ENCODE data around the gene PSMB8.
A peak's percentile ranks its signal among the peaks of the same experiment; 100 is the strongest.

PSMB8 gene

GRCh38 chr6:32803416-32803815 is 40.4 kb downstream of the PSMB8 start:
- Histone ChIP-seq H3K36me3 (ENCODE audit: control insufficient read depth, insufficient read depth, low read length) (no peaks in the 10 kb centered on the region), H3K4me1 (ENCODE audit: control insufficient read depth, insufficient read depth, low read length, poor library complexity, severe bottlenecking) (no peaks in the 10 kb centered on the region), H3K27ac (ENCODE audit: insufficient read depth, low read length, poor library complexity, severe bottlenecking) (no peak overlapping the region), H3K4me3 (ENCODE audit: insufficient read depth, low read depth, low read length, poor library complexity, severe bottlenecking) (no peak overlapping the region), H3K27me3 (replicated peaks; ENCODE audit: control insufficient read depth, insufficient read depth, low read length, poor library complexity, severe bottlenecking) (peaks cover 5% of the 10 kb centered on the region), H3K9me3 (ENCODE audit: control insufficient read depth, low read length) (no peaks in the 10 kb centered on the region)
- no peak for DNase-seq

GRCh38 chr6:32799740-32800139 is 44.1 kb downstream of the PSMB8 start:
- no peak overlapping the region for H3K4me3 ChIP-seq (ENCODE audit: insufficient read depth, low read depth, low read length, poor library complexity, severe bottlenecking)
- no peaks in the 10 kb centered on the region for H3K9me3 ChIP-seq (ENCODE audit: control insufficient read depth, low read length)
- H3K4me1 ChIP-seq (ENCODE audit: control insufficient read depth, insufficient read depth, low read length, poor library complexity, severe bottlenecking), result no peaks in the 10 kb centered on the region
- H3K27me3 ChIP-seq (replicated peaks; ENCODE audit: control insufficient read depth, insufficient read depth, low read length, poor library complexity, severe bottlenecking), result peaks cover 5% of the 10 kb centered on the region
- H3K36me3 ChIP-seq (ENCODE audit: control insufficient read depth, insufficient read depth, low read length), result no peaks in the 10 kb centered on the region
- no peak overlapping the region for H3K27ac ChIP-seq (ENCODE audit: insufficient read depth, low read length, poor library complexity, severe bottlenecking)
- no peak for DNase-seq

GRCh38 chr6:32799168-32799567 is 44.7 kb downstream of the PSMB8 start:
- H3K36me3 ChIP-seq (ENCODE audit: control insufficient read depth, insufficient read depth, low read length), result no peaks in the 10 kb centered on the region
- no peaks in the 10 kb centered on the region for H3K9me3 ChIP-seq (ENCODE audit: control insufficient read depth, low read length)
- H3K4me3 ChIP-seq (ENCODE audit: insufficient read depth, low read depth, low read length, poor library complexity, severe bottlenecking), result no peak overlapping the region
- peaks cover 5% of the 10 kb centered on the region for H3K27me3 ChIP-seq (replicated peaks; ENCODE audit: control insufficient read depth, insufficient read depth, low read length, poor library complexity, severe bottlenecking)
- no peak for DNase-seq
- H3K4me1 ChIP-seq (ENCODE audit: control insufficient read depth, insufficient read depth, low read length, poor library complexity, severe bottlenecking), result no peaks in the 10 kb centered on the region
- no peak overlapping the region for H3K27ac ChIP-seq (ENCODE audit: insufficient read depth, low read length, poor library complexity, severe bottlenecking)

GRCh38 chr6:32796848-32797776 is 46.7 kb downstream of the PSMB8 start:
- Histone ChIP-seq H3K27ac (ENCODE audit: insufficient read depth, low read length, poor library complexity, severe bottlenecking) (no peak overlapping the region), H3K4me1 (ENCODE audit: control insufficient read depth, insufficient read depth, low read length, poor library complexity, severe bottlenecking) (no peaks in the 10 kb centered on the region), H3K27me3 (replicated peaks; ENCODE audit: control insufficient read depth, insufficient read depth, low read length, poor library complexity, severe bottlenecking) (peaks cover 3% of the 10 kb centered on the region), H3K36me3 (ENCODE audit: control insufficient read depth, insufficient read depth, low read length) (no peaks in the 10 kb centered on the region), H3K9me3 (ENCODE audit: control insufficient read depth, low read length) (no peaks in the 10 kb centered on the region), H3K4me3 (ENCODE audit: insufficient read depth, low read depth, low read length, poor library complexity, severe bottlenecking) (no peak overlapping the region)
- DNase-seq, result peak; percentile 49 to 67 (median 66)

- H3K4me3 ChIP-seq (ENCODE audit: insufficient read depth, low read depth, low read length, poor library complexity, severe bottlenecking), result no peak overlapping the region
- H3K9me3 ChIP-seq (ENCODE audit: control insufficient read depth, low read length), result no peaks in the 10 kb centered on the region
- H3K4me1 ChIP-seq (ENCODE audit: control insufficient read depth, insufficient read depth, low read length, poor library complexity, severe bottlenecking), result no peaks in the 10 kb centered on the region
- H3K36me3 ChIP-seq (ENCODE audit: control insufficient read depth, insufficient read depth, low read length), result no peaks in the 10 kb centered on the region
- H3K27me3 ChIP-seq (replicated peaks; ENCODE audit: control insufficient read depth, insufficient read depth, low read length, poor library complexity, severe bottlenecking), result peaks cover 3% of the 10 kb centered on the region
- DNase-seq, result no peak
- H3K27ac ChIP-seq (ENCODE audit: insufficient read depth, low read length, poor library complexity, severe bottlenecking), result no peak overlapping the region
Observed at GRCh38 chr6:32794510-32794909, 49.3 kb downstream of the PSMB8 start.

- Histone ChIP-seq H3K27ac (ENCODE audit: insufficient read depth, low read length, poor library complexity, severe bottlenecking) (no peak overlapping the region), H3K9me3 (ENCODE audit: control insufficient read depth, low read length) (no peaks in the 10 kb centered on the region), H3K27me3 (replicated peaks; ENCODE audit: control insufficient read depth, insufficient read depth, low read length, poor library complexity, severe bottlenecking) (peaks cover 3% of the 10 kb centered on the region), H3K4me3 (ENCODE audit: insufficient read depth, low read depth, low read length, poor library complexity, severe bottlenecking) (no peak overlapping the region), H3K4me1 (ENCODE audit: control insufficient read depth, insufficient read depth, low read length, poor library complexity, severe bottlenecking) (no peaks in the 10 kb centered on the region), H3K36me3 (ENCODE audit: control insufficient read depth, insufficient read depth, low read length) (no peaks in the 10 kb centered on the region)
- no peak for DNase-seq
Observed at GRCh38 chr6:32792901-32793435, 50.9 kb downstream of the PSMB8 start.

Data from effector memory CD4-positive, alpha-beta T cell (primary cell).